Liver (tissue), 3 donors: Measurements from ENCODE around the gene BPTF.

Experiments
- HNF4G ChIP-seq: IDR thresholded peaks from 2 replicates; pipeline ENCODE4 v1.6.1; 2016; ENCODE audit warnings: antibody characterized with exemption
- RAD21 ChIP-seq, 2 donors: IDR thresholded peaks; 2 replicates each; pipeline ENCODE4 v1.6.1; 2016; ENCODE audit warnings: antibody characterized with exemption in 2 of 2, mild to moderate bottlenecking in 2 of 2
- SP1 ChIP-seq: IDR thresholded peaks from 2 replicates; pipeline ENCODE4 v1.6.1; 2018; ENCODE audit warnings: antibody characterized with exemption, mild to moderate bottlenecking
- TAF1 ChIP-seq: conservative IDR thresholded peaks from 2 replicates; pipeline ENCODE4 v1.6.1; 2016; ENCODE audit warnings: antibody characterized with exemption, mild to moderate bottlenecking
- TF ChIP-seq, protein P1 (sequence below): fragments of 150-350 bp; IDR thresholded peaks from 2 replicates; pipeline ENCODE4 v1.5.1; 2017; ENCODE audit warnings: improper control_type of control experiment, low read depth, low read length; ENCODE audit not compliant: missing input control
- TF ChIP-seq, protein P2 (sequence below): IDR thresholded peaks from 2 replicates; pipeline ENCODE4 v1.6.1; 2016; ENCODE audit warnings: antibody characterized with exemption
- donor health status: healthy.
- donor health status: healthy.

DNA sequence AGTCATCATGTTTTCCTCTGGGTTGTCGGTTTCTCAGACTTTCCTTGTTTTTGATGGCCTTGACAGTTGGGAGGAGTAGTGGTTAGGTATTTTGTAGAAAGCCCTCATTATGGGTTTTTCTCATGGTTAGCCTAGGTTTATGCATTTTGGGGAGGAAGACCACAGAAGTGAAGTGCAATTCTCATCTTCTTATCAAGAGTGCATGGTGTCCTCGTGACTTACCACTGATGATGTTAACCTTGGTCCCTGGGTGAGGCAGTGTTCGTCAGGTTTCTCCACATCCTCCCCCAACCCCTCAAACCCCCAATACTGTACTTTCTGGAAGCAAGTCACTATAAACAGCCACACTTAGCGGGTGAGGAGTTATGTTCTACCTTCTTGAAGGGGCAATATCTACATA is 42.3 kb downstream of the BPTF start:
- TF ChIP-seq HNF4G: no peak
- TF ChIP-seq TAF1: no peak
- no peak for TF ChIP-seq RAD21 (IDR thresholded peaks at IDR 0.05)
- TF ChIP-seq, protein P1, sequence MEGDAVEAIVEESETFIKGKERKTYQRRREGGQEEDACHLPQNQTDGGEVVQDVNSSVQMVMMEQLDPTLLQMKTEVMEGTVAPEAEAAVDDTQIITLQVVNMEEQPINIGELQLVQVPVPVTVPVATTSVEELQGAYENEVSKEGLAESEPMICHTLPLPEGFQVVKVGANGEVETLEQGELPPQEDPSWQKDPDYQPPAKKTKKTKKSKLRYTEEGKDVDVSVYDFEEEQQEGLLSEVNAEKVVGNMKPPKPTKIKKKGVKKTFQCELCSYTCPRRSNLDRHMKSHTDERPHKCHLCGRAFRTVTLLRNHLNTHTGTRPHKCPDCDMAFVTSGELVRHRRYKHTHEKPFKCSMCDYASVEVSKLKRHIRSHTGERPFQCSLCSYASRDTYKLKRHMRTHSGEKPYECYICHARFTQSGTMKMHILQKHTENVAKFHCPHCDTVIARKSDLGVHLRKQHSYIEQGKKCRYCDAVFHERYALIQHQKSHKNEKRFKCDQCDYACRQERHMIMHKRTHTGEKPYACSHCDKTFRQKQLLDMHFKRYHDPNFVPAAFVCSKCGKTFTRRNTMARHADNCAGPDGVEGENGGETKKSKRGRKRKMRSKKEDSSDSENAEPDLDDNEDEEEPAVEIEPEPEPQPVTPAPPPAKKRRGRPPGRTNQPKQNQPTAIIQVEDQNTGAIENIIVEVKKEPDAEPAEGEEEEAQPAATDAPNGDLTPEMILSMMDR: no peak
- no peak for TF ChIP-seq SP1
- TF ChIP-seq, protein P2, sequence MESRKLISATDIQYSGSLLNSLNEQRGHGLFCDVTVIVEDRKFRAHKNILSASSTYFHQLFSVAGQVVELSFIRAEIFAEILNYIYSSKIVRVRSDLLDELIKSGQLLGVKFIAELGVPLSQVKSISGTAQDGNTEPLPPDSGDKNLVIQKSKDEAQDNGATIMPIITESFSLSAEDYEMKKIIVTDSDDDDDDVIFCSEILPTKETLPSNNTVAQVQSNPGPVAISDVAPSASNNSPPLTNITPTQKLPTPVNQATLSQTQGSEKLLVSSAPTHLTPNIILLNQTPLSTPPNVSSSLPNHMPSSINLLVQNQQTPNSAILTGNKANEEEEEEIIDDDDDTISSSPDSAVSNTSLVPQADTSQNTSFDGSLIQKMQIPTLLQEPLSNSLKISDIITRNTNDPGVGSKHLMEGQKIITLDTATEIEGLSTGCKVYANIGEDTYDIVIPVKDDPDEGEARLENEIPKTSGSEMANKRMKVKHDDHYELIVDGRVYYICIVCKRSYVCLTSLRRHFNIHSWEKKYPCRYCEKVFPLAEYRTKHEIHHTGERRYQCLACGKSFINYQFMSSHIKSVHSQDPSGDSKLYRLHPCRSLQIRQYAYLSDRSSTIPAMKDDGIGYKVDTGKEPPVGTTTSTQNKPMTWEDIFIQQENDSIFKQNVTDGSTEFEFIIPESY: no peak
